IPS-20b (cell line): ENCODE measurements around the gene KLHDC8B.

Source experiments
- H3K27ac ChIP-seq: one replicate; pipeline ENCODE4 v1.5.1; 2013; ENCODE audit warnings: low read length
- H3K27me3 ChIP-seq: 2 replicates; pipeline ENCODE4 v1.6.1; 2013; ENCODE audit warnings: mild to moderate bottlenecking, low read length, inconsistent platforms; ENCODE audit not compliant: insufficient read depth
- H3K36me3 ChIP-seq: 2 replicates; pipeline ENCODE4 v1.6.1; 2013; ENCODE audit warnings: low read depth, mild to moderate bottlenecking, inconsistent platforms, low read length, moderate library complexity; ENCODE audit not compliant: insufficient read depth
- H3K4me1 ChIP-seq: 2 replicates; pipeline ENCODE4 v1.6.1; 2013; ENCODE audit warnings: mild to moderate bottlenecking, control low read depth, inconsistent platforms, low read length, moderate library complexity; ENCODE audit not compliant: insufficient read depth
- H3K4me3 ChIP-seq: 2 replicates; pipeline ENCODE4 v1.5.1; 2013; ENCODE audit warnings: mild to moderate bottlenecking, low read length, inconsistent platforms
- H3K9ac ChIP-seq: 2 replicates; pipeline ENCODE4 v1.6.1; 2013; ENCODE audit warnings: low read depth, mild to moderate bottlenecking, inconsistent platforms, low read length, moderate library complexity
- H3K9me3 ChIP-seq: 2 replicates; pipeline ENCODE4 v1.6.1; 2013; ENCODE audit warnings: mild to moderate bottlenecking, low read depth, low read length, inconsistent platforms; ENCODE audit not compliant: insufficient read depth

The KLHDC8B gene

DNA sequence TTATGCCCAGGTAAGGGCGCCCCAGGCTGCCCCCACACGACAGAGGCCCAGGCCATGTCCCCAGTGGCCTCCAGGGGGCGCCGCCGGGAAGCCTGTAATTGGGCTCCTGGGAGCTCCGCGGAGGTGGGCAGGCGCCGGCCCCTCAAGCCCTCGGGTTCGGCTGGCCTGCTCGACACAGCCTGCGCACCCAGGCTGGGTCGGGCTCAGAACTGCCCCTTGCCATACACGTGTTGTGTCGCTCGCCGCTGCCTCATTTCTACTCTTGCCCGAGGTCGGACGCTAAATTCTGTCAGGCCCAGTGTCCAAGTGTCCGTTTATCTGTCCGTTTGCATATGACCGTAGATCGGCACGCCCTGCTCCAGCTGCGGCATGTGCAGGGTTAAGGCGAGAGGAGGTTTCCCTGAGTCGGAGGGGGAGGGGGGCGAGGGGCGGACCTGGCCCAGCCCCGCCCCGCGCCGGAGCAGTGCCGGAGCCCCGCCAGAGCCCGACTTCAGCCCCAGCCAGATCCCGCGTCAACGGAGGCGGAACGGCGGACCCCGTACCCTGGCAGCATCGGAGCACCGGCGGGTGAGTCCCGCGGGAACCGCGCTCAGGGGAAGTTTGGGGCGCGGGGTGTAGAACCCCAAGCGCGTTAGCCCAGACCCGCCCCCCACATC, at the start of gene KLHDC8B:
Gene KLHDC8B (plus strand): TSS at position 480 of the 656 bp plus-strand sequence. CDS start 1,172 bp downstream, outside the sequence.
- peak within 1 kb of the TSS; percentile 78; the same call in 1 of the 2 replicates for H3K9ac ChIP-seq
- H3K4me3 ChIP-seq: peak within 1 kb of the TSS; percentile 80
- H3K4me1 ChIP-seq: peaks cover 15% of the 10 kb centered on the region
- no peak within 1 kb of the TSS for H3K27ac ChIP-seq
- H3K36me3 ChIP-seq: peaks cover 6% of the 10 kb centered on the region; the same call in 1 of the 2 replicates
- H3K9me3 ChIP-seq: no peaks in the 10 kb centered on the region
- H3K27me3 ChIP-seq: peaks cover 5% of the 10 kb centered on the region; the same call in 1 of the 2 replicates

- H3K27me3 ChIP-seq: no peaks in the 10 kb centered on the region
- H3K9me3 ChIP-seq: no peaks in the 10 kb centered on the region
- H3K4me1 ChIP-seq: peaks cover 5% of the 10 kb centered on the region; the same call in 1 of the 2 replicates
- H3K27ac ChIP-seq: no peak overlapping the region
- no peak overlapping the region for H3K4me3 ChIP-seq
- peaks cover 42% of the 10 kb centered on the region for H3K36me3 ChIP-seq
- H3K9ac ChIP-seq: no peak overlapping the region
Measured at GRCh38 chr3:49122022-49122421, 49.4 kb upstream of the KLHDC8B start.

GRCh38 chr3:49122451-49122850, 48.9 kb upstream of the KLHDC8B start:
- Histone ChIP-seq H3K27me3 (no peaks in the 10 kb centered on the region), H3K4me1 (peaks cover 5% of the 10 kb centered on the region; the same call in 1 of the 2 replicates), H3K36me3 (peaks cover 38% of the 10 kb centered on the region), H3K9ac (no peak overlapping the region), H3K9me3 (no peaks in the 10 kb centered on the region), H3K4me3 (no peak overlapping the region), H3K27ac (no peak overlapping the region)

DNA sequence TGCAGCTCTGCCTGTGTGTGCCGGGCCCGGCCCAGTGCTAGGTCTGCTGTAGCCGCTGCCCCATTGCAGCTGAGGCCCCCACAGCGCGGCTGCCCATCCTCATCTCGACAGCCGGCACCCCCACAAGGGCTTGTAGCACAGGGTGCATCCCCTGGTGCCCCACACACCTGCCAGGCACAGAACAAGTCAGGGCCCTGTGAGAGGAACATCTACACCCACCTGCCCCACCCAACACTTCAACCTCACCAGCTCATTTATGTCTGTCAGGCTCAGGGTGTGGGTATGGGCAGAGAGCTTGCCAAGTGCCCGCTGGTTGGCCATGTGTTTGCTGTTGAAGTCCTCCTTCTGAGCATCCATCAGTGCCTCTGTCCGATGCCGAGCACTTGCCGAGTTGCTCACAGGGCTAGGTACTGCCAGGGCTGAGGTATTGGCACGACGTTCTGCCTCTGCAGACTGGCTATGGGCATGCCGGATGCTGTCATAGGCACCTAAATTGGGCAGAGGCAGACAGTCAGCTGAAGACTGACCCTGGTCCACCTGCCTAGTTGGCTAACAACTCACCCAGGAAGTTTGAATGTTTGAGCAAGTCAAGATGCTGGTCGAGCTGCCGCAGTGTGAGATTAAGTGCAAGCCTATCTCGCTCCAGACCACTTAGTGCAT, 48.4 kb upstream of the KLHDC8B start:
- Histone ChIP-seq H3K9ac (no peak overlapping the region), H3K4me1 (peaks cover 5% of the 10 kb centered on the region; the same call in 1 of the 2 replicates), H3K36me3 (peaks cover 32% of the 10 kb centered on the region), H3K4me3 (no peak overlapping the region), H3K9me3 (no peaks in the 10 kb centered on the region), H3K27me3 (no peaks in the 10 kb centered on the region), H3K27ac (no peak overlapping the region)

- Histone ChIP-seq H3K4me1 (peaks cover 5% of the 10 kb centered on the region; the same call in 1 of the 2 replicates), H3K4me3 (no peak overlapping the region), H3K27me3 (no peaks in the 10 kb centered on the region), H3K27ac (no peak overlapping the region), H3K36me3 (peaks cover 25% of the 10 kb centered on the region), H3K9me3 (no peaks in the 10 kb centered on the region), H3K9ac (no peak overlapping the region)
Measured at GRCh38 chr3:49123687-49124086, 47.7 kb upstream of the KLHDC8B start.

- H3K27ac ChIP-seq: no peak overlapping the region
- H3K4me3 ChIP-seq: no peak overlapping the region
- peaks cover 5% of the 10 kb centered on the region; the same call in 1 of the 2 replicates for H3K4me1 ChIP-seq
- peaks cover 25% of the 10 kb centered on the region for H3K36me3 ChIP-seq
- no peaks in the 10 kb centered on the region for H3K9me3 ChIP-seq
- no peaks in the 10 kb centered on the region for H3K27me3 ChIP-seq
- no peak overlapping the region for H3K9ac ChIP-seq
Measured at GRCh38 chr3:49124203-49124602, 47.2 kb upstream of the KLHDC8B start.

DNA sequence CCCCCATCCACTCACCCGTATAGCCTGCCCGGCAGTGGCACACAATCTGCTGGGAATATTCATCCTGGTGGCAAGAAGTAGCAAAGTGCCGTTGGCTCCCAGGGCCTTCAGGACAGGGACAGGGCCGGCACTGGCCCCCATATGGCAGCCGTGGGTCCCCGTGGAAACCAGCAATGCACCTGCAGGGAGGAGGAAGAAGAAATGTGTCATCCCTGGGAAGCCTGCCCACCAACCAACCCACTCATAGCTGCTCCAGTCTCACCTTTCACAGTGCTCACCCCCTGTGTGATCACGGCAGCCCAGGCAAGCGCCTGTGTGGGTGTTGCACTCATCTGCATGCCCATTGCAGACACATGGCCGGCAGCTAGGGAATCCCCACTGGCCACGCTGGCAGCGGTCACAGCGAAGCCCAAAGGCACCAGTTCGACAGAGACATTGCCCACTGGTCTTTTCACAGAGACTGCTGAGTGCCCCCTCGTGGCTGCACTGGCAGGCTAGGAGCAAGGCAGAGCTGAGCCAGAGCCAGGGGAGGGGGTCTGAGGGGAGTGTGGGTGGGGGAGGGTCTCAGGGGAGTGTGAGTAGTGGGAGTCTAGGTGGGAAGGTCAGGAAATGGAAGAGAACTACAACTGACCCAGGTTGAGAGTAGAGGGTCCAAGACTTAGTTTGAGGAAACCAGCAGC, 46.3 kb upstream of the KLHDC8B start:
- H3K4me3 ChIP-seq: no peak overlapping the region
- H3K9me3 ChIP-seq: no peaks in the 10 kb centered on the region
- no peak overlapping the region for H3K9ac ChIP-seq
- peaks cover 25% of the 10 kb centered on the region for H3K36me3 ChIP-seq
- no peaks in the 10 kb centered on the region for H3K27me3 ChIP-seq
- no peaks in the 10 kb centered on the region for H3K4me1 ChIP-seq
- H3K27ac ChIP-seq: no peak overlapping the region

DNA sequence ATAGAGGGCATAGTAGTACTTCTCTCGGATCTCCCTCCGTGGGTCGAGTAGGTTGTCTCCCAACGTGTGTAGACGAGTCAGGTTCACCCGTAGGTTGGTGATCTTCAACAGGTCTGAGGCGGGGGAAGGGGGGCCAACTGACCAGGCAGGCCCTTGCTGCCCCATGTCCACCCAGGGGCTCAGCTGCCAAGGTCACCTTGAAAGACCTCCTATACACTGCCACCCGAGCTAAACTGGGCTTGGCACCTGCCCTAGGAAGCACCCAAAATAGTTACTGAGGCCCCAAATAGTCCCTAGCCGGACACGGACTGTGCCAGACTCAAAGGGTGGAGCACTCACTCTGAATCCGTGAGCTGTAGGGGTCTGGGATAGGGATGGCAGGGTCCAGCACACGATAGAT, 40.4 kb upstream of the KLHDC8B start:
- Histone ChIP-seq H3K9ac (no peak overlapping the region), H3K4me1 (0 out of 2 replicates have a peak, but pooled peaks cover 8% of the 10 kb centered on the region), H3K9me3 (no peaks in the 10 kb centered on the region), H3K27ac (no peak overlapping the region), H3K36me3 (no peaks in the 10 kb centered on the region), H3K27me3 (no peaks in the 10 kb centered on the region), H3K4me3 (no peak overlapping the region)

DNA sequence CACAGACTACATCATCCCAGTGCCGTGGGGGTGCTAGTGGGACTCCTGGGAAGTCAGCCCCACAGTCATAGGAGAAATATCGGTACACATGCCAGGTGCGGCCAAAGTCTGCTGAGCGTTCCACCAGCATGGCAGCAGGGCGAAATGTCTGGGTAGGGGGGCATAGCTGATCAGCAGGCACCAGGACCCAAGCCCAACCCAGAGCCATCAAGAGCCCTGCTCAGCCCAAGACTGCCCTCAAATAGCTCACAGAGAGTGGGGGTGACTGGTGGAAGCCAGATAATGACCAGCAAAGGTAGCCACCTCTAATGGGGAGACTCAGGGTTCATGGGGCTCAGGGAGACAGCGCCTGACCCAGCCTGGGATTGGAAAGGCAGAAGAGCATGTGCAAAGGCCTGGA, 39.8 kb upstream of the KLHDC8B start:
- Histone ChIP-seq H3K9me3 (no peaks in the 10 kb centered on the region), H3K4me1 (0 out of 2 replicates have a peak, but pooled peaks cover 8% of the 10 kb centered on the region), H3K27me3 (no peaks in the 10 kb centered on the region), H3K36me3 (no peaks in the 10 kb centered on the region), H3K27ac (no peak overlapping the region), H3K9ac (peak overlapping the region; percentile 81; the same call in 1 of the 2 replicates), H3K4me3 (peak overlapping the region; percentile 92)

- H3K9me3 ChIP-seq: no peaks in the 10 kb centered on the region
- no peaks in the 10 kb centered on the region for H3K36me3 ChIP-seq
- no peaks in the 10 kb centered on the region for H3K27me3 ChIP-seq
- peak overlapping the region; percentile 92 for H3K4me3 ChIP-seq
- peak overlapping the region; percentile 39 for H3K27ac ChIP-seq
- peak overlapping the region; percentile 81; the same call in 1 of the 2 replicates for H3K9ac ChIP-seq
- 0 out of 2 replicates have a peak, but pooled peaks cover 8% of the 10 kb centered on the region for H3K4me1 ChIP-seq
Measured at GRCh38 chr3:49132073-49132436, 39.3 kb upstream of the KLHDC8B start.

- no peaks in the 10 kb centered on the region for H3K9me3 ChIP-seq
- 0 out of 2 replicates have a peak, but pooled peaks cover 8% of the 10 kb centered on the region for H3K4me1 ChIP-seq
- H3K36me3 ChIP-seq: no peaks in the 10 kb centered on the region
- peak within 1 kb of the TSS; percentile 81 for H3K9ac ChIP-seq
- no peaks in the 10 kb centered on the region; the same call in 1 of the 2 replicates for H3K27me3 ChIP-seq
- peak within 1 kb of the TSS; percentile 92 for H3K4me3 ChIP-seq
- peak within 1 kb of the TSS; percentile 39 for H3K27ac ChIP-seq
Measured at GRCh38 chr3:49132437-49133225, 38.8 kb upstream of the KLHDC8B start, which contains the start of gene LAMB2. Gene LAMB2, minus strand, starts transcription at chr3:49133050. Its CDS starts 183 bp downstream, at chr3:49132867.
